A549 (cell line): ENCODE results near the gene RETREG1.

Experiments used
- CBX8 ChIP-seq: fragments of 200-600 bp; sonication (generic); IDR thresholded peaks from 2 replicates; pipeline ENCODE4 v1.6.1; 2016
- RAD21 ChIP-seq, 2 experiments: fragments of >200 bp in 1 of 2; sonication (Bioruptor Twin) in 1 of 2; formaldehyde crosslinking in 1 of 2; IDR thresholded peaks in 1 of 2; conservative IDR thresholded peaks in 1 of 2; 2 replicates in 1 of 2; 3 replicates in 1 of 2; pipeline ENCODE4 v1.6.1; 2012 to 2018; ENCODE audit warnings: inconsistent platforms in 1 of 2
- TF ChIP-seq, protein P1 (sequence below): fragments of >200 bp; sonication (Bioruptor Twin); formaldehyde crosslinking; IDR thresholded peaks from 3 replicates; pipeline ENCODE4 v1.5.1; 2016

GRCh38 chr5:16520841-16521240 lies 96.0 kb downstream of the RETREG1 start:
- no peak for TF ChIP-seq CBX8
- TF ChIP-seq, protein P1, sequence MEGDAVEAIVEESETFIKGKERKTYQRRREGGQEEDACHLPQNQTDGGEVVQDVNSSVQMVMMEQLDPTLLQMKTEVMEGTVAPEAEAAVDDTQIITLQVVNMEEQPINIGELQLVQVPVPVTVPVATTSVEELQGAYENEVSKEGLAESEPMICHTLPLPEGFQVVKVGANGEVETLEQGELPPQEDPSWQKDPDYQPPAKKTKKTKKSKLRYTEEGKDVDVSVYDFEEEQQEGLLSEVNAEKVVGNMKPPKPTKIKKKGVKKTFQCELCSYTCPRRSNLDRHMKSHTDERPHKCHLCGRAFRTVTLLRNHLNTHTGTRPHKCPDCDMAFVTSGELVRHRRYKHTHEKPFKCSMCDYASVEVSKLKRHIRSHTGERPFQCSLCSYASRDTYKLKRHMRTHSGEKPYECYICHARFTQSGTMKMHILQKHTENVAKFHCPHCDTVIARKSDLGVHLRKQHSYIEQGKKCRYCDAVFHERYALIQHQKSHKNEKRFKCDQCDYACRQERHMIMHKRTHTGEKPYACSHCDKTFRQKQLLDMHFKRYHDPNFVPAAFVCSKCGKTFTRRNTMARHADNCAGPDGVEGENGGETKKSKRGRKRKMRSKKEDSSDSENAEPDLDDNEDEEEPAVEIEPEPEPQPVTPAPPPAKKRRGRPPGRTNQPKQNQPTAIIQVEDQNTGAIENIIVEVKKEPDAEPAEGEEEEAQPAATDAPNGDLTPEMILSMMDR, result no peak
- no peak for TF ChIP-seq RAD21 (conservative IDR thresholded peaks at IDR 0.05 in 1 of 2, IDR thresholded peaks at IDR 0.05 in 1 of 2)
